H1 (cell line): Measurements from ENCODE around the gene ABCA13. TPM values are rescaled to one million over a fixed set of nuclear protein-coding genes. Genes with fewer than 3 reads are reported as not detected.

Experiments used
- CTCF ChIA-PET: fragments of 300-600 bp; sonication (Branson Sonifier 250); formaldehyde crosslinking; loops from one replicate; lab custom pipeline; 2021; ENCODE audit not compliant: partially characterized antibody; lab: Charles Lee
- POLR2A ChIA-PET: fragments of 300-600 bp; sonication (Branson Sonifier 250); formaldehyde crosslinking; loops from one replicate; lab custom pipeline; 2021; ENCODE audit warnings: inconsistent platforms; ENCODE audit not compliant: partially characterized antibody; lab: Charles Lee
- DNase-seq, 2 experiments: peaks; one replicate each; pipeline versions ENCODE4 v3.0.0 to v3.0.0-alpha.2; 2010 to 2022; ENCODE audit warnings: low spot score in 2 of 2, low read depth in 1 of 2, mixed read lengths in 1 of 2
- FAIRE-seq: peaks from 2 replicates; lab custom pipeline; 2011; peaks lifted over from hg19 to GRCh38; lab: Jason Lieb, UNC
- H2AFZ ChIP-seq: 2 replicates; pipeline ENCODE4 v1.8.1; 2012; ENCODE audit warnings: low read length, inconsistent platforms
- H2AK5ac ChIP-seq: 2 replicates; pipeline ENCODE4 v1.6.1; 2013; ENCODE audit warnings: low read depth, low read length
- H2BK120ac ChIP-seq: replicated peaks from 2 replicates; pipeline ENCODE3; 2013; ENCODE audit warnings: low read depth, low read length, inconsistent platforms
- H2BK12ac ChIP-seq: 2 replicates; pipeline ENCODE4 v1.6.1; 2013; ENCODE audit warnings: low read depth, low read length
- H2BK15ac ChIP-seq: 2 replicates; pipeline ENCODE4 v1.6.1; 2013; ENCODE audit warnings: low read length
- H2BK20ac ChIP-seq: 2 replicates; pipeline ENCODE4 v1.6.1; 2013; ENCODE audit warnings: low read length
- H2BK5ac ChIP-seq: 2 replicates; pipeline ENCODE4 v1.6.1; 2013; ENCODE audit warnings: low read depth, low read length
- H3K14ac ChIP-seq: 2 replicates; pipeline ENCODE4 v1.6.1; 2013; ENCODE audit warnings: inconsistent platforms; ENCODE audit not compliant: insufficient read length
- H3K18ac ChIP-seq: 2 replicates; pipeline ENCODE4 v1.6.1; 2013; ENCODE audit warnings: low read length; ENCODE audit errors: extremely low read depth
- H3K23ac ChIP-seq: 2 replicates; pipeline ENCODE4 v1.6.1; 2013; ENCODE audit warnings: inconsistent platforms; ENCODE audit not compliant: insufficient read length
- H3K23me2 ChIP-seq: 2 replicates; pipeline ENCODE4 v1.6.1; 2013; ENCODE audit warnings: low read depth, low read length
- H3K27ac ChIP-seq: 2 replicates; pipeline ENCODE4 v1.6.1; 2011; ENCODE audit warnings: low read depth, low read length, inconsistent platforms
- H3K27me3 ChIP-seq, 4 experiments: replicated peaks in 1 of 4; 1 replicate in 1 of 4; 2 replicates in 3 of 4; pipeline versions ENCODE4 v1.6.1 to v1.8.1; 2011 to 2013; ENCODE audit warnings: low read length in 3 of 4, mild to moderate bottlenecking in 3 of 4, inconsistent platforms in 2 of 4, mixed read lengths in 2 of 4, moderate library complexity in 1 of 4; ENCODE audit not compliant: control insufficient read depth in 3 of 4, insufficient read depth in 3 of 4; ENCODE audit errors: extremely low read depth in 1 of 4
- H3K36me3 ChIP-seq, 4 experiments: 2 replicates each; pipeline versions ENCODE4 v1.6.1 to v1.8.1; 2011 to 2013; ENCODE audit warnings: mild to moderate bottlenecking in 4 of 4, low read length in 3 of 4, moderate library complexity in 2 of 4, control low read depth in 1 of 4, inconsistent platforms in 1 of 4; ENCODE audit not compliant: insufficient read depth in 4 of 4, control insufficient read depth in 2 of 4
- H3K4ac ChIP-seq: replicated peaks from 2 replicates; pipeline ENCODE3; 2013; ENCODE audit warnings: low read length, low read depth, mixed read lengths, inconsistent platforms; ENCODE audit not compliant: insufficient read length
- H3K4me1 ChIP-seq, 4 experiments: replicated peaks in 1 of 4; 1 replicate in 1 of 4; 2 replicates in 3 of 4; pipeline versions ENCODE4 v1.6.1 to v1.8.1; 2011 to 2013; ENCODE audit warnings: low read length in 3 of 4, inconsistent platforms in 2 of 4, mixed read lengths in 1 of 4; ENCODE audit not compliant: insufficient read depth in 4 of 4, control insufficient read depth in 3 of 4
- H3K4me2 ChIP-seq, 2 experiments: 2 replicates each; pipeline versions ENCODE4 v1.6.1 to v1.8.1; 2011 to 2013; ENCODE audit warnings: low read depth in 2 of 2, low read length in 2 of 2, control low read depth in 1 of 2, inconsistent platforms in 1 of 2, mild to moderate bottlenecking in 1 of 2; ENCODE audit not compliant: insufficient read depth in 1 of 2
- H3K4me3 ChIP-seq, 4 experiments: fragments of 200-600, 300-600 bp in 1 of 4; sonication (generic), shearing (Covaris generic), sonication (Bioruptor Twin) in 1 of 4; 2 replicates each; pipeline versions ENCODE4 v1.5.1 to v1.8.1; 2011 to 2016; ENCODE audit warnings: low read length in 4 of 4, low read depth in 3 of 4, control low read depth in 2 of 4, inconsistent platforms in 2 of 4, mild to moderate bottlenecking in 2 of 4, mixed read lengths in 1 of 4, moderate library complexity in 1 of 4; ENCODE audit not compliant: insufficient read depth in 2 of 4; ENCODE audit errors: extremely low read depth in 1 of 4
- H3K56ac ChIP-seq: replicated peaks from 2 replicates; pipeline ENCODE3; 2013; ENCODE audit warnings: low read depth, mild to moderate bottlenecking, mixed read lengths, low read length, inconsistent platforms; ENCODE audit not compliant: insufficient read length
- H3K79me1 ChIP-seq: 2 replicates; pipeline ENCODE4 v1.6.1; 2013; ENCODE audit warnings: low read depth, low read length, control low read depth
- H3K79me2 ChIP-seq, 2 experiments: 2 replicates each; pipeline versions ENCODE4 v1.6.1 to v1.8.1; 2012 to 2013; ENCODE audit warnings: low read length in 2 of 2, mild to moderate bottlenecking in 2 of 2, inconsistent platforms in 1 of 2; ENCODE audit not compliant: insufficient read depth in 2 of 2, control insufficient read depth in 1 of 2
- H3K9ac ChIP-seq, 4 experiments: replicated peaks in 1 of 4; 1 replicate in 1 of 4; 2 replicates in 3 of 4; pipeline versions ENCODE4 v1.6.1 to v1.8.1; 2011 to 2013; ENCODE audit warnings: low read depth in 3 of 4, low read length in 3 of 4, control low read depth in 2 of 4, mild to moderate bottlenecking in 2 of 4, moderate library complexity in 2 of 4, inconsistent platforms in 1 of 4; ENCODE audit errors: extremely low read depth in 1 of 4
- H3K9me3 ChIP-seq, 2 experiments: 2 replicates each; pipeline versions ENCODE4 v1.6.1 to v1.8.1; 2012 to 2013; ENCODE audit warnings: mild to moderate bottlenecking in 2 of 2, moderate library complexity in 2 of 2, control low read depth in 1 of 2, inconsistent platforms in 1 of 2, low read depth in 1 of 2, low read length in 1 of 2, mixed read lengths in 1 of 2; ENCODE audit not compliant: insufficient read depth in 2 of 2
- H4K20me1 ChIP-seq, 2 experiments: replicated peaks in 1 of 2; 2 replicates each; pipeline versions ENCODE3 to v1.8.1; 2011 to 2013; ENCODE audit warnings: inconsistent platforms in 2 of 2, low read length in 2 of 2, mild to moderate bottlenecking in 1 of 2; ENCODE audit not compliant: insufficient read depth in 2 of 2, control insufficient read depth in 1 of 2
- H4K5ac ChIP-seq: 2 replicates; pipeline ENCODE4 v1.6.1; 2013; ENCODE audit warnings: low read length, low read depth, mixed read lengths, inconsistent platforms; ENCODE audit not compliant: insufficient read length
- H4K8ac ChIP-seq: 2 replicates; pipeline ENCODE4 v1.8.0; 2013; ENCODE audit warnings: mild to moderate bottlenecking, moderate library complexity, low read length, inconsistent platforms; ENCODE audit not compliant: insufficient read depth; ENCODE audit errors: extremely low read depth
- H4K91ac ChIP-seq: replicated peaks from 2 replicates; pipeline ENCODE3; 2013; ENCODE audit warnings: low read length, mixed read lengths, inconsistent platforms; ENCODE audit not compliant: insufficient read length
- NRF1 ChIP-seq: IDR thresholded peaks from 2 replicates; pipeline ENCODE4 v1.6.1; 2011; ENCODE audit warnings: mild to moderate bottlenecking, low read depth, low read length, improper control_type of control experiment
- RAD21 ChIP-seq, 2 experiments: IDR thresholded peaks in 1 of 2; conservative IDR thresholded peaks in 1 of 2; 2 replicates each; pipeline ENCODE4 v1.6.1; 2011; ENCODE audit warnings: low read depth in 2 of 2, low read length in 2 of 2, improper control_type of control experiment in 1 of 2, inconsistent platforms in 1 of 2, mild to moderate bottlenecking in 1 of 2, moderate library complexity in 1 of 2
- WGBS, 2 experiments: shearing (Covaris generic) in 1 of 2; methylation state at CpG; one replicate each; pipeline versions ENCODE4 v1.1.6 to v1.1.7; 2013 to 2015; ENCODE audit warnings: low lambda C conversion rate in 2 of 2, mixed read lengths in 2 of 2, inconsistent platforms in 1 of 2, low coverage in 1 of 2, missing lambda C conversion rate in 1 of 2; ENCODE audit not compliant: insufficient replicate concordance in 2 of 2, insufficient coverage in 1 of 2, insufficient read length in 1 of 2; ENCODE audit errors: extremely low coverage in 1 of 2, missing lambda C conversion rate in 1 of 2; 5-methylcytosine and 5-hydroxymethylcytosine counted together
- polyA plus RNA-seq, 7 experiments: library from polyadenylated mRNA; depleted of rRNA in 3 of 7; stranded (reverse) in 5 of 7; unstranded in 2 of 7; fragments of >200 nt in 5 of 7; fragments of 200-250 nt in 2 of 7; gene quantifications; 1 replicate in 5 of 7; 2 replicates in 1 of 7; 4 replicates in 1 of 7; pipeline versions ENCODE4 v1.2.1 to v1.2.3, GENCODE V29; 2011 to 2013; ENCODE audit warnings: missing spikeins in 2 of 7, mixed read lengths in 2 of 7
- total RNA-seq: library from RNA; stranded (reverse); fragmentation: NEBNext Ultra II Directional; extraction: Animal tissue kit (Norgen Biotek cat#: 25700); gene quantifications from 2 replicates; pipeline ENCODE4 v1.2.1, GENCODE V29; 2021

Gene ABCA13
- total and polyA plus RNA-seq, 2 of the 8 experiments (the other 6 are each of a cell fraction or from before 2014, with no cell fraction given), result 0.07 to 0.09 TPM

DNA sequence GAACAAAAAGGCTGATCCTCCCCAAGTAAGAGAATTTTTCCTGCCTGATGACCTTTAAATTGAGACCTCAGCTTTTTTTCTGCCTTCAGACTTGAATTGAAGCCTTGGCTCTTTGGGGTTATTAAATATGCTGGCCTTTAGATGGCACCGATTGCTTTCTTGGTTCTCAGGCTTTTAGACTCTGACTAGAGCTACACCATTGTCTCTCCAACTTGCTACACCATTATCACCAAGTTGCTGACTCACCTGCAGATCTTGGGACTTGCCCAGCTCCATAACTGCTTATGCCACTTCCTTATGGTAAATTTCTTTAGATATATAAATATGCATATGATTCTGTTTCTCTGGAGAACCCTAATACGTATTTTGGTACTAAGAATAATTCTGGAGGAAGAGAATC is 3.1 kb upstream of the ABCA13 start:
- DNase-seq (no peak), FAIRE-seq (no peak)
- Histone ChIP-seq H3K36me3 (peaks cover 0 to 5% (median 0%) of the 10 kb centered on the region in 4 experiments; a peak in 1 of 8 replicates), H3K27me3 (no peaks in the 10 kb centered on the region), H2BK12ac (no peak overlapping the region), H3K27ac (no peak overlapping the region), H3K18ac (no peak overlapping the region), H3K9ac (no peak overlapping the region), H3K4ac (no peak overlapping the region), H3K4me3 (no peak overlapping the region), H2AFZ (no peak overlapping the region), H3K9me3 (peaks cover 9 to 18% of the 10 kb centered on the region in 2 experiments; a peak in 3 of 4 replicates), H3K79me2 (no peaks in the 10 kb centered on the region), H3K23ac (no peak overlapping the region), H3K14ac (no peak overlapping the region), H2BK5ac (no peak overlapping the region), H2AK5ac (no peak overlapping the region), H3K23me2 (no peaks in the 10 kb centered on the region), H3K79me1 (no peaks in the 10 kb centered on the region), H4K20me1 (no peaks in the 10 kb centered on the region), H2BK15ac (no peak overlapping the region), H3K4me2 (no peak overlapping the region), H3K56ac (no peak overlapping the region), H4K5ac (no peak overlapping the region), H3K4me1 (no peaks in the 10 kb centered on the region), H2BK120ac (no peak overlapping the region), H4K91ac (no peak overlapping the region), H2BK20ac (no peak overlapping the region), H4K8ac (no peak overlapping the region)
- ChIA-PET POLR2A (no interaction called here), CTCF (interaction anchor here (0.7 to 2.4 kb wide), 3 partner anchors 9 to 14 kb away, joined by 3 to 6 read pairs (median 3); no protein-coding TSS in a partner anchor)
- no peak for TF ChIP-seq NRF1
- TF ChIP-seq RAD21 (IDR thresholded peaks at IDR 0.05 in 1 of 2, conservative IDR thresholded peaks at IDR 0.05 in 1 of 2; ENCODE audit: low read depth in 2 of 2, low read length in 2 of 2), result peak; percentile 44 to 46
- 50% methylated on average over 2 of the region's 2 CpGs; no CpG with 5 or more reads in 1 of the 2 experiments for WGBS, 2 experiments
